ENCODE results near the gene GLB1L. TPM values are rescaled to one million over a fixed set of nuclear protein-coding genes. Genes with fewer than 3 reads are reported as not detected.
"Not testable (repeated sequence)": the region's sequence is repeated elsewhere in the genome, so short reads cannot be mapped to it uniquely, and the experiment has no call there.

GLB1L gene
- total and polyA plus RNA-seq, 12 donors = 1.5 to 5.2 (median 2.4) TPM

DNA sequence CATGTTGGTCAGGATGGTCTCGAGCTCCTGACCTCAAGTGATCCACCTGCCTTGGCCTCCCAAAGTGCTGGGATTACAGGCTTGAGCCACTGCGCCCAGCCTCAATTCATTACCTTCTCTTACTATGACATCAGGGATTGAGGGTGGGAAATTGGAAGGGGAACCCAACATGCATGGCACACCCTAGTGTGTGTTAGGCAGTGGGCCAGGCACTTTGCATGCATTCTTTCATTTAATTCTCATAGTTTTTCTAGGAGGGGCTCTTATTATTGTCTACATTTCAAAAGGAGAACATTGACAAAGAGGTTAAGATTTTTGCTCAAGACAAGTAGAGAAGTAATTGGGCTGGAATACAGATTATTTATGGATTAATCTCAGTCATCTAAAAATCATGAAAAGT is 23.1 kb upstream of the GLB1L start:
- TF ChIP-seq, protein P1, sequence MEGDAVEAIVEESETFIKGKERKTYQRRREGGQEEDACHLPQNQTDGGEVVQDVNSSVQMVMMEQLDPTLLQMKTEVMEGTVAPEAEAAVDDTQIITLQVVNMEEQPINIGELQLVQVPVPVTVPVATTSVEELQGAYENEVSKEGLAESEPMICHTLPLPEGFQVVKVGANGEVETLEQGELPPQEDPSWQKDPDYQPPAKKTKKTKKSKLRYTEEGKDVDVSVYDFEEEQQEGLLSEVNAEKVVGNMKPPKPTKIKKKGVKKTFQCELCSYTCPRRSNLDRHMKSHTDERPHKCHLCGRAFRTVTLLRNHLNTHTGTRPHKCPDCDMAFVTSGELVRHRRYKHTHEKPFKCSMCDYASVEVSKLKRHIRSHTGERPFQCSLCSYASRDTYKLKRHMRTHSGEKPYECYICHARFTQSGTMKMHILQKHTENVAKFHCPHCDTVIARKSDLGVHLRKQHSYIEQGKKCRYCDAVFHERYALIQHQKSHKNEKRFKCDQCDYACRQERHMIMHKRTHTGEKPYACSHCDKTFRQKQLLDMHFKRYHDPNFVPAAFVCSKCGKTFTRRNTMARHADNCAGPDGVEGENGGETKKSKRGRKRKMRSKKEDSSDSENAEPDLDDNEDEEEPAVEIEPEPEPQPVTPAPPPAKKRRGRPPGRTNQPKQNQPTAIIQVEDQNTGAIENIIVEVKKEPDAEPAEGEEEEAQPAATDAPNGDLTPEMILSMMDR (IDR thresholded peaks at IDR 0.05) = no peak
- Histone ChIP-seq H3K36me3 (no peaks in the 10 kb centered on the region), H3K4me3 (no peak overlapping the region), H3K27ac (no peak overlapping the region), H3K27me3 (no peaks in the 10 kb centered on the region), H3K4me1 (peaks cover 0 to 15% (median 0%) of the 10 kb centered on the region in 9 donors), H3K9me3 (no peaks in the 10 kb centered on the region)
- 80 to 87% methylated on average over 2 of the region's 2 CpGs for WGBS, 2 donors
- intact Hi-C loops (cut with DNase I) = no loop called here
- DNase-seq = no peak
- ATAC-seq = no peak

DNA sequence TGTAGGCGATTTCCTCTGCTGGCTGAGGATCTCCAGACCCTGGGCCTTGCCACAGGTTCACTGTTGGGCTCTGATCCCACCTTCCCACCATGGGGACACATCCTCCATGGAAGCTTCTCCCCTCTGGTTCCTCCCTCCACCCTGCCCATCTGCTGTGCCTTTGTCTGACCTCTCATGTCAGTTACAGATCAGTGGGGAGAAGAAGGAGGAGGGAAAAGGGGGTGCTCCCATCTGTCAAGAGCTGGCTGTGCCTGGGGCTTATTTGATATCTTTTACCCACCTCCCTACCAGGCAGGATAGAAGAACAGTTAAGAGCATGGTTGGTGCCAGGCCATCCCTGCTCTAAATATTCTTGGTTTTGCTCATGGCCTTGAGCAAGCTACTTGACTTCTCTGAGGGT is 21.6 kb upstream of the GLB1L start:
- DNase-seq (no peak), ATAC-seq (no peak)
- no peaks in the 10 kb centered on the region for H3K27me3 ChIP-seq
- H3K27ac ChIP-seq = no peak overlapping the region
- H3K4me3 ChIP-seq = no peak overlapping the region
- intact Hi-C loops (cut with DNase I) = no loop called here
- no peaks in the 10 kb centered on the region for H3K36me3 ChIP-seq
- H3K4me1 ChIP-seq = peaks cover 0 to 9% (median 0%) of the 10 kb centered on the region in 9 donors
- 85 to 86% methylated on average over 1 of the region's 1 CpG for WGBS, 2 donors
- TF ChIP-seq, protein P1 (IDR thresholded peaks at IDR 0.05) = no peak
- no peaks in the 10 kb centered on the region for H3K9me3 ChIP-seq

DNA sequence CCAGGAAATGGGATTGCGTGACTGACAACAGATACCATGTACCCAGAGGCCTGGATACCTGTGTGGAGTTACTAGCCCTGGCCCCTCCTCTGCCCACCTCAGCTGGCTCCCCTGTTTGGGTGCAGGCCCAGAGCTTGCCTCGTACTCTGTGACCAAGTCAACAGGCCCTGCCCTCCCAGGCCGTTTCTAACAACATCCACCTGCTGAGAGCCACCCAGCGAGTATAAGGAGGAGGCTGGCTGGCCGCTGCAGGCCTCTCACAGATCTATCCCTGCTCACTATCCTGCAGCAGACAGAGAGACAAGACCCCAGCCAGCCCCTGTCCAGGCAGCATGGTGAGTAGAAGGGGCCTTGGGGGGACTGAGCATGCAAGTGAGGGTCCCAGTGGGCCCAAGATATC is 21.0 kb upstream of the GLB1L start:
- no peaks in the 10 kb centered on the region for H3K36me3 ChIP-seq
- intact Hi-C loops (cut with DNase I) = no loop called here

DNA sequence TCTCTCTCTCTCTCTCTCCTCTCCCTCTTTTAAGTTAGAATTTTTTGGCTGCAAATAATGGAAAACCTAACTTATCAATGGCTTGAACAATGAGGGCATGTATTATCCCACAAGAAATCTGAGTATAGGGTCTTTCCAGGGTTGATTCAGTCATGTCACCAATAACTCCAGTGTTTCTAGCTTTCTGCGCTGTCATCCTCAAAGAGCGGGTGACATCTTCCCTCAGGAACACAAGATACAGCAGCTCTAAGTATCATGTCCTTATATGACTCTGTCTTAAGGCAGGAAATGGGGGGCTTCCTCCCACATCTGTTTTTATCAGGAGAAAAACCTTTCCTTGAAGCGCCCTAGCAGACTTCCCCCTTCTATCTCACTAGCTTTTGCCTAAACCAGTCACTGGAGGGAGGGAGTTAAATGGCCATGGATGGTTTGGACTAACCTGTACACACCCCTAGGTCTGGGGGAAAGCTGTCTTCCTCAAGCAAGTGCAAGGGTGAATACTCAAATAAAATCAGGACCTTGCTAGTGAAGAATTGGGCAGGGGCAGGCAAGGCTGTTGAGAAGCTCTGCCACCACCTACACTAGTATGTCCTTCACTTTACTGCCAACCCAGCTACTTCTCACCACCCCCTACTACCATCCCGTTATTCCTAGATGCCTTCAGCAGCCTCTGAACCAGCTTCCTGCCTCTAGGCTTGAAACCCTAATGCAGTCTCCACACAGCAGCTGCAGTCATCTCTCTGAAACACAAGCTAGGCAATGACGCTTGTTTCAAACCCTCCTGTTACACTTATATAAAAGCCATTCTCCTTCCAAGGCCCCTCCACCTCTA is 16.0 kb upstream of the GLB1L start:
- 43 to 51% methylated on average over 5 of the region's 5 CpGs for WGBS, 2 donors
- H3K36me3 ChIP-seq = no peaks in the 10 kb centered on the region
- DNase-seq (no peak), ATAC-seq (no peak)
- no peaks in the 10 kb centered on the region for H3K9me3 ChIP-seq
- H3K4me1 ChIP-seq = no peaks in the 10 kb centered on the region
- H3K27me3 ChIP-seq = peaks cover 0 to 29% (median 10%) of the 10 kb centered on the region in 7 donors
- intact Hi-C loops (cut with DNase I) = no loop called here
- no peak overlapping the region for H3K27ac ChIP-seq
- no peak overlapping the region for H3K4me3 ChIP-seq
- TF ChIP-seq, protein P1 (IDR thresholded peaks at IDR 0.05) = no peak

More for the DNA sequence above, 21.0 kb upstream of the GLB1L start:
- 77 to 79% methylated on average over 5 of the region's 5 CpGs for WGBS, 2 donors
- H3K4me3 ChIP-seq = no peak overlapping the region
- ATAC-seq (no peak), DNase-seq (no peak)
- H3K4me1 ChIP-seq = peaks cover 0 to 9% (median 0%) of the 10 kb centered on the region in 9 donors
- no peaks in the 10 kb centered on the region for H3K27me3 ChIP-seq
- H3K27ac ChIP-seq = no peak overlapping the region
- H3K9me3 ChIP-seq = no peaks in the 10 kb centered on the region
- TF ChIP-seq, protein P1 (IDR thresholded peaks at IDR 0.05) = no peak

DNA sequence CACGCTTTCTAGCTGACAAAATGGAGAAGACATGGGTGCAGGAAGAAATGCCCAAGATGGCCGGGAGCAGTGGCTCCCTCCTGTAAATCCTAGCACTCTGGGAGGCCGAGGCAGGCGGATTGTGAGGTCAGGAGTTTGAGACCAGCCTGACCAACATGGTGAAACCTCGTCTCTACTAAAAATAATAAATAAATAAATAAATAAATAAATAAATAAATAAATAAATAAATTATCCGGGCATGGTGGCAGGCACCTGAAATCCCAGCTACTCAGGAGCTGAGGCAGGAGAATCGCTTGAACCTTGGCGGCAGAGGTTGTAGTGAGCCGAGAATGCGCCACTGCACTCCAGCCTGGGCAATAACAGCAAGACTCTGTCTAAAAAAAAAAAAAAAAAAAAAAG is 13.7 kb upstream of the GLB1L start:
- H3K9me3 ChIP-seq; intact Hi-C loops (cut with DNase I); H3K4me3 ChIP-seq; ATAC-seq; H3K27ac ChIP-seq; H3K36me3 ChIP-seq; DNase-seq: not testable (repeated sequence)
- H3K27me3 ChIP-seq = peaks cover 0 to 38% (median 10%) of the 10 kb centered on the region in 7 donors
- WGBS, 2 donors = 88 to 89% methylated on average over 10 of the region's 10 CpGs
- peaks cover 0 to 14% (median 9%) of the 10 kb centered on the region in 9 donors for H3K4me1 ChIP-seq

All from heart right ventricle (tissue), 16 donors.